Measurements from ENCODE around the gene AKAP6. TPM values are rescaled to one million over a fixed set of nuclear protein-coding genes. Genes with fewer than 3 reads are reported as not detected.

AKAP6 gene, protein sequence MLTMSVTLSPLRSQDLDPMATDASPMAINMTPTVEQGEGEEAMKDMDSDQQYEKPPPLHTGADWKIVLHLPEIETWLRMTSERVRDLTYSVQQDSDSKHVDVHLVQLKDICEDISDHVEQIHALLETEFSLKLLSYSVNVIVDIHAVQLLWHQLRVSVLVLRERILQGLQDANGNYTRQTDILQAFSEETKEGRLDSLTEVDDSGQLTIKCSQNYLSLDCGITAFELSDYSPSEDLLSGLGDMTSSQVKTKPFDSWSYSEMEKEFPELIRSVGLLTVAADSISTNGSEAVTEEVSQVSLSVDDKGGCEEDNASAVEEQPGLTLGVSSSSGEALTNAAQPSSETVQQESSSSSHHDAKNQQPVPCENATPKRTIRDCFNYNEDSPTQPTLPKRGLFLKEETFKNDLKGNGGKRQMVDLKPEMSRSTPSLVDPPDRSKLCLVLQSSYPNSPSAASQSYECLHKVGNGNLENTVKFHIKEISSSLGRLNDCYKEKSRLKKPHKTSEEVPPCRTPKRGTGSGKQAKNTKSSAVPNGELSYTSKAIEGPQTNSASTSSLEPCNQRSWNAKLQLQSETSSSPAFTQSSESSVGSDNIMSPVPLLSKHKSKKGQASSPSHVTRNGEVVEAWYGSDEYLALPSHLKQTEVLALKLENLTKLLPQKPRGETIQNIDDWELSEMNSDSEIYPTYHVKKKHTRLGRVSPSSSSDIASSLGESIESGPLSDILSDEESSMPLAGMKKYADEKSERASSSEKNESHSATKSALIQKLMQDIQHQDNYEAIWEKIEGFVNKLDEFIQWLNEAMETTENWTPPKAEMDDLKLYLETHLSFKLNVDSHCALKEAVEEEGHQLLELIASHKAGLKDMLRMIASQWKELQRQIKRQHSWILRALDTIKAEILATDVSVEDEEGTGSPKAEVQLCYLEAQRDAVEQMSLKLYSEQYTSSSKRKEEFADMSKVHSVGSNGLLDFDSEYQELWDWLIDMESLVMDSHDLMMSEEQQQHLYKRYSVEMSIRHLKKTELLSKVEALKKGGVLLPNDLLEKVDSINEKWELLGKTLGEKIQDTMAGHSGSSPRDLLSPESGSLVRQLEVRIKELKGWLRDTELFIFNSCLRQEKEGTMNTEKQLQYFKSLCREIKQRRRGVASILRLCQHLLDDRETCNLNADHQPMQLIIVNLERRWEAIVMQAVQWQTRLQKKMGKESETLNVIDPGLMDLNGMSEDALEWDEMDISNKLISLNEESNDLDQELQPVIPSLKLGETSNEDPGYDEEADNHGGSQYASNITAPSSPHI (N-terminal part only)
- total RNA-seq (2014; rRNA removed; shearing (Covaris generic)) = 0.38 and 0.43 TPM in 2 replicates
- 0.16 and 0.42 TPM in 2 replicates for polyA plus RNA-seq (2016; fragmentation: Nextera tagmentation; extraction: Ambion mirVana)
- long read RNA-seq = 0 reads

DNA sequence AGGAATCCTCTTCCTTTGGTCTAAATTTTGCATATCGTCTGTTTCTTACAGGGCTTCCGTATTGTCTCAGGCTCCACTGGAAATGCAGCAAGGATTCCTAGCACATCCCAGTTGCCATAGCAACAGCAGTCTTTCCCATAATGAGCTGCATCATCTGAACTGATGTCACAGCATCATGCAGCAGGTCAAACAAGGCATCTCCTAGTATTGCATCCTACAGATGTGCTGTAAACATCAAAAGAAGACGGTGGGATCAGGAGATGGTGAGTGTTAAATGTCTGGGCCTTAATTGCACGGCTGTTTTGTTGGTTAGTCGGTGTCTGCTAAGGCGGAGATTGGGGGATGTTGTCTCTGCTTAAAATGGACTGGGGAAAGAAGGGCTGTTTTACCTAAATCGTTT lies at the start of gene AKAP6:
Gene AKAP6 (plus strand): TSS at position 153 of the 400 bp plus-strand sequence. CDS start 104,196 bp downstream, outside the sequence.
- Histone ChIP-seq H3K4me1 (ENCODE audit: insufficient read depth) (peaks cover 10% of the 10 kb centered on the region; the same call in 1 of the 2 replicates), H3K4me2 (no peak within 1 kb of the TSS), H3K4me3 (no peak within 1 kb of the TSS), H3K27ac (ENCODE audit: low read depth) (no peak within 1 kb of the TSS), H3F3A (replicated peaks; ENCODE audit: low read depth) (no peaks in the 10 kb centered on the region), H3K36me3 (ENCODE audit: insufficient read depth) (no peaks in the 10 kb centered on the region), H2AFZ (no peak within 1 kb of the TSS), H4K20me1 (replicated peaks; ENCODE audit: insufficient read depth) (no peaks in the 10 kb centered on the region), H3K79me2 (replicated peaks; ENCODE audit: insufficient read depth) (no peaks in the 10 kb centered on the region), H3K9me2 (ENCODE audit: insufficient read depth) (peaks cover 3% of the 10 kb centered on the region; the same call in 1 of the 2 replicates), H3K27me3 (ENCODE audit: insufficient read depth) (no peaks in the 10 kb centered on the region)
- peaks cover 7% of the 10 kb centered on the region; the same call in 2 of the 3 replicates for H3K4me1 Mint-ChIP-seq
- DNase-seq (ENCODE audit: low spot score) (peak; percentile 50), ATAC-seq (no peak; the same call in 2 of the 3 replicates)
- no peaks in the 10 kb centered on the region for H3K9me3 Mint-ChIP-seq
- TF ChIP-seq, protein P1, sequence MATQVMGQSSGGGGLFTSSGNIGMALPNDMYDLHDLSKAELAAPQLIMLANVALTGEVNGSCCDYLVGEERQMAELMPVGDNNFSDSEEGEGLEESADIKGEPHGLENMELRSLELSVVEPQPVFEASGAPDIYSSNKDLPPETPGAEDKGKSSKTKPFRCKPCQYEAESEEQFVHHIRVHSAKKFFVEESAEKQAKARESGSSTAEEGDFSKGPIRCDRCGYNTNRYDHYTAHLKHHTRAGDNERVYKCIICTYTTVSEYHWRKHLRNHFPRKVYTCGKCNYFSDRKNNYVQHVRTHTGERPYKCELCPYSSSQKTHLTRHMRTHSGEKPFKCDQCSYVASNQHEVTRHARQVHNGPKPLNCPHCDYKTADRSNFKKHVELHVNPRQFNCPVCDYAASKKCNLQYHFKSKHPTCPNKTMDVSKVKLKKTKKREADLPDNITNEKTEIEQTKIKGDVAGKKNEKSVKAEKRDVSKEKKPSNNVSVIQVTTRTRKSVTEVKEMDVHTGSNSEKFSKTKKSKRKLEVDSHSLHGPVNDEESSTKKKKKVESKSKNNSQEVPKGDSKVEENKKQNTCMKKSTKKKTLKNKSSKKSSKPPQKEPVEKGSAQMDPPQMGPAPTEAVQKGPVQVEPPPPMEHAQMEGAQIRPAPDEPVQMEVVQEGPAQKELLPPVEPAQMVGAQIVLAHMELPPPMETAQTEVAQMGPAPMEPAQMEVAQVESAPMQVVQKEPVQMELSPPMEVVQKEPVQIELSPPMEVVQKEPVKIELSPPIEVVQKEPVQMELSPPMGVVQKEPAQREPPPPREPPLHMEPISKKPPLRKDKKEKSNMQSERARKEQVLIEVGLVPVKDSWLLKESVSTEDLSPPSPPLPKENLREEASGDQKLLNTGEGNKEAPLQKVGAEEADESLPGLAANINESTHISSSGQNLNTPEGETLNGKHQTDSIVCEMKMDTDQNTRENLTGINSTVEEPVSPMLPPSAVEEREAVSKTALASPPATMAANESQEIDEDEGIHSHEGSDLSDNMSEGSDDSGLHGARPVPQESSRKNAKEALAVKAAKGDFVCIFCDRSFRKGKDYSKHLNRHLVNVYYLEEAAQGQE (IDR thresholded peaks at IDR 0.05; ENCODE audit: unreplicated experiment) = no peak
- TF ChIP-seq JUNB (IDR thresholded peaks at IDR 0.05; ENCODE audit: unreplicated experiment) (no peak), CREB1 (CRISPR knock-in tag; IDR thresholded peaks at IDR 0.05; ENCODE audit: low read depth) (no peak), EZH2 (IDR thresholded peaks at IDR 0.05; ENCODE audit: low read depth, unreplicated experiment) (no peak), ZNF114 (CRISPR knock-in tag; IDR thresholded peaks at IDR 0.05) (no peak), POLR2AphosphoS5 (IDR thresholded peaks at IDR 0.05; ENCODE audit: low read depth) (no peak)
- TF ChIP-seq, protein P2, sequence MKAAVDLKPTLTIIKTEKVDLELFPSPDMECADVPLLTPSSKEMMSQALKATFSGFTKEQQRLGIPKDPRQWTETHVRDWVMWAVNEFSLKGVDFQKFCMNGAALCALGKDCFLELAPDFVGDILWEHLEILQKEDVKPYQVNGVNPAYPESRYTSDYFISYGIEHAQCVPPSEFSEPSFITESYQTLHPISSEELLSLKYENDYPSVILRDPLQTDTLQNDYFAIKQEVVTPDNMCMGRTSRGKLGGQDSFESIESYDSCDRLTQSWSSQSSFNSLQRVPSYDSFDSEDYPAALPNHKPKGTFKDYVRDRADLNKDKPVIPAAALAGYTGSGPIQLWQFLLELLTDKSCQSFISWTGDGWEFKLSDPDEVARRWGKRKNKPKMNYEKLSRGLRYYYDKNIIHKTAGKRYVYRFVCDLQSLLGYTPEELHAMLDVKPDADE (IDR thresholded peaks at IDR 0.05) = no peak
- TF ChIP-seq, protein P3, sequence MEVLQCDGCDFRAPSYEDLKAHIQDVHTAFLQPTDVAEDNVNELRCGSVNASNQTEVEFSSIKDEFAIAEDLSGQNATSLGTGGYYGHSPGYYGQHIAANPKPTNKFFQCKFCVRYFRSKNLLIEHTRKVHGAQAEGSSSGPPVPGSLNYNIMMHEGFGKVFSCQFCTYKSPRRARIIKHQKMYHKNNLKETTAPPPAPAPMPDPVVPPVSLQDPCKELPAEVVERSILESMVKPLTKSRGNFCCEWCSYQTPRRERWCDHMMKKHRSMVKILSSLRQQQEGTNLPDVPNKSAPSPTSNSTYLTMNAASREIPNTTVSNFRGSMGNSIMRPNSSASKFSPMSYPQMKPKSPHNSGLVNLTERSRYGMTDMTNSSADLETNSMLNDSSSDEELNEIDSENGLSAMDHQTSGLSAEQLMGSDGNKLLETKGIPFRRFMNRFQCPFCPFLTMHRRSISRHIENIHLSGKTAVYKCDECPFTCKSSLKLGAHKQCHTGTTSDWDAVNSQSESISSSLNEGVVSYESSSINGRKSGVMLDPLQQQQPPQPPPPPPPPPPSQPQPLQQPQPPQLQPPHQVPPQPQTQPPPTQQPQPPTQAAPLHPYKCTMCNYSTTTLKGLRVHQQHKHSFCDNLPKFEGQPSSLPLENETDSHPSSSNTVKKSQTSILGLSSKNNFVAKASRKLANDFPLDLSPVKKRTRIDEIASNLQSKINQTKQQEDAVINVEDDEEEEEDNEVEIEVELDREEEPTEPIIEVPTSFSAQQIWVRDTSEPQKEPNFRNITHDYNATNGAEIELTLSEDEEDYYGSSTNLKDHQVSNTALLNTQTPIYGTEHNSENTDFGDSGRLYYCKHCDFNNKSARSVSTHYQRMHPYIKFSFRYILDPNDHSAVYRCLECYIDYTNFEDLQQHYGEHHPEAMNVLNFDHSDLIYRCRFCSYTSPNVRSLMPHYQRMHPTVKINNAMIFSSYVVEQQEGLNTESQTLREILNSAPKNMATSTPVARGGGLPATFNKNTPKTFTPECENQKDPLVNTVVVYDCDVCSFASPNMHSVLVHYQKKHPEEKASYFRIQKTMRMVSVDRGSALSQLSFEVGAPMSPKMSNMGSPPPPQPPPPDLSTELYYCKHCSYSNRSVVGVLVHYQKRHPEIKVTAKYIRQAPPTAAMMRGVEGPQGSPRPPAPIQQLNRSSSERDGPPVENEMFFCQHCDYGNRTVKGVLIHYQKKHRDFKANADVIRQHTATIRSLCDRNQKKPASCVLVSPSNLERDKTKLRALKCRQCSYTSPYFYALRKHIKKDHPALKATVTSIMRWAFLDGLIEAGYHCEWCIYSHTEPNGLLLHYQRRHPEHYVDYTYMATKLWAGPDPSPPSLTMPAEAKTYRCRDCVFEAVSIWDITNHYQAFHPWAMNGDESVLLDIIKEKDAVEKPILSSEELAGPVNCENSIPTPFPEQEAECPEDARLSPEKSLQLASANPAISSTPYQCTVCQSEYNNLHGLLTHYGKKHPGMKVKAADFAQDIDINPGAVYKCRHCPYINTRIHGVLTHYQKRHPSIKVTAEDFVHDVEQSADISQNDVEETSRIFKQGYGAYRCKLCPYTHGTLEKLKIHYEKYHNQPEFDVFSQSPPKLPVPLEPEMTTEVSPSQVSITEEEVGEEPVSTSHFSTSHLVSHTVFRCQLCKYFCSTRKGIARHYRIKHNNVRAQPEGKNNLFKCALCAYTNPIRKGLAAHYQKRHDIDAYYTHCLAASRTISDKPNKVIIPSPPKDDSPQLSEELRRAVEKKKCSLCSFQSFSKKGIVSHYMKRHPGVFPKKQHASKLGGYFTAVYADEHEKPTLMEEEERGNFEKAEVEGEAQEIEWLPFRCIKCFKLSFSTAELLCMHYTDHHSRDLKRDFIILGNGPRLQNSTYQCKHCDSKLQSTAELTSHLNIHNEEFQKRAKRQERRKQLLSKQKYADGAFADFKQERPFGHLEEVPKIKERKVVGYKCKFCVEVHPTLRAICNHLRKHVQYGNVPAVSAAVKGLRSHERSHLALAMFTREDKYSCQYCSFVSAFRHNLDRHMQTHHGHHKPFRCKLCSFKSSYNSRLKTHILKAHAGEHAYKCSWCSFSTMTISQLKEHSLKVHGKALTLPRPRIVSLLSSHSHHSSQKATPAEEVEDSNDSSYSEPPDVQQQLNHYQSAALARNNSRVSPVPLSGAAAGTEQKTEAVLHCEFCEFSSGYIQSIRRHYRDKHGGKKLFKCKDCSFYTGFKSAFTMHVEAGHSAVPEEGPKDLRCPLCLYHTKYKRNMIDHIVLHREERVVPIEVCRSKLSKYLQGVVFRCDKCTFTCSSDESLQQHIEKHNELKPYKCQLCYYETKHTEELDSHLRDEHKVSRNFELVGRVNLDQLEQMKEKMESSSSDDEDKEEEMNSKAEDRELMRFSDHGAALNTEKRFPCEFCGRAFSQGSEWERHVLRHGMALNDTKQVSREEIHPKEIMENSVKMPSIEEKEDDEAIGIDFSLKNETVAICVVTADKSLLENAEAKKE (CRISPR knock-in tag; IDR thresholded peaks at IDR 0.05) = no peak
- H3K27me3 Mint-ChIP-seq (ENCODE audit: insufficient read depth, low read depth, poor library complexity) = peaks cover 3% of the 10 kb centered on the region
- peak within 1 kb of the TSS; percentile 57; the same call in 1 of the 2 replicates for H3K27ac Mint-ChIP-seq
- no peak within 1 kb of the TSS for H3K4me3 Mint-ChIP-seq
- no peaks in the 10 kb centered on the region for H3K36me3 Mint-ChIP-seq (ENCODE audit: low read depth)

Data from GM23338 (cell line).